WI38 (cell line): ENCODE results near the gene DERA.
"Not testable (repeated sequence)": the region's sequence is repeated elsewhere in the genome, so short reads cannot be mapped to it uniquely, and the experiment has no call there.

Experiments
- H3K4me3 ChIP-seq: 2 replicates; pipeline ENCODE4 v1.5.1; 2011; ENCODE audit warnings: low read depth, mild to moderate bottlenecking, control low read depth, low read length
- CTCF ChIP-seq: IDR thresholded peaks from 2 replicates; pipeline ENCODE4 v1.5.1; 2012; ENCODE audit warnings: low read depth, mild to moderate bottlenecking, control low read depth, low read length

DERA gene

GRCh38 chr12:15942475-15942874, 31.3 kb downstream of the DERA start:
- TF ChIP-seq CTCF: no peak

DNA sequence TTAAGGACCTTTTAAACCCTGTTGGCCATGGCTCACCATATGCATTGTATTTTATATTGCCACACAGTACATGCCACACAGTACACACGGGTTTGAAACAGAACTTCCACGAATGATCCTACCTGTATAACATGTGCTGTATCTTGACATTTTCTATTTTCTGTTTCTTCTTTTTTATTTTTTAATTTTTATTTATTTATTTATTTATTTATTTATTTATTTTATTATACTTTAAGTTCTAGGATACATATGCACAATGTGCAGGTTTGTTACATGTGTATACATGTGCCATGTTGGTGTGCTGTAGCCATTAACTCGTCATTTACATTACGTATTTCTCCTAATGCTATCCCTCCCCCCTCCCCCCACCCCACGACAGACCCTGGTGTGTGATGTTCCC, 32.4 kb downstream of the DERA start:
- H3K4me3 ChIP-seq: not testable (repeated sequence)

More at GRCh38 chr12:15942475-15942874, 31.3 kb downstream of the DERA start:
- no peak overlapping the region for H3K4me3 ChIP-seq

- not testable (repeated sequence) for H3K4me3 ChIP-seq
Observed at GRCh38 chr12:15948461-15948860, 37.3 kb downstream of the DERA start.

DNA sequence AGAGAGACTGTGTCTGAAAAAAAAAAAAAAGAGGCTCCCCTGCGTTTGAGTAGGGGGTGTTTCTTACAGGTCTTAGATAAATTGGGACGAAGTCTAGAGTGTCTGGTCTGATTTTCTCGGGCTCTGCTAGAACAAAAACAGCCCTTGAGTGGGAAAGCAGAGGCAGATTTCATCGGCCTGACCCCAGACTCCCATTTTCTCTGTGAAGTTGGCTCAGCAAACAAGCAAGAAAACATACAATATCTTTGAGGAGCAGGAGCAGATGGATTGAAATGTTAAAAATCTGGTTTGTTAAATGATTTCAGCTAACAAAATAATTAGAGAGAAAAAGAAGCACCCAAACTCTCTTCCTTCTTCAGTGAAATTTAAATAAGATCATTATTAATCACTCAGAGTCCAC, 44.1 kb downstream of the DERA start:
- H3K4me3 ChIP-seq: no peak overlapping the region
- TF ChIP-seq CTCF: no peak

DNA sequence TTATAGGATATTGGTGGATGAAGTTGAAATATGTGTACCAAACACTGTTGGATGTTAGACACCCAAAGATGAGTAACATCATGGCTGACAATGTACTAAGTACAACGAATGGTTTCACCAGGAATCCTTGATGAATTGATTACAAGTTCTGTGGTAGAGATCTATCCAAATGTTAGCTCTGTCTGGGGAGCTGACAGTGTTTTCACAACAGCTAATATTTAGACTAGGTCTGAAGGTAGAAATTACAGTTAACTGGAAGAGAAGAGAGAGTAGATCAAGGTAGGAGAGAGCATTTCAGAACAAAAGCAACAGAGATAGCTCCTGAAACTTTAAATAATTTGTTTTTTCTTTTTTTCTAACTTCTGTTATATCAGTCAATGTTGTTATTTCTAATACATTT, 44.9 kb downstream of the DERA start:
- no peak overlapping the region for H3K4me3 ChIP-seq

GRCh38 chr12:15956413-15957185, 45.5 kb downstream of the DERA start:
- H3K4me3 ChIP-seq: no peak overlapping the region
- no peak for TF ChIP-seq CTCF

More for the DNA sequence above, 44.9 kb downstream of the DERA start:
- TF ChIP-seq CTCF: no peak

GRCh38 chr12:15962760-15963159, 51.6 kb downstream of the DERA start:
- TF ChIP-seq CTCF: no peak
- H3K4me3 ChIP-seq: no peak overlapping the region

- no peak for TF ChIP-seq CTCF
- H3K4me3 ChIP-seq: no peak overlapping the region
Observed at GRCh38 chr12:15963271-15963670, 52.1 kb downstream of the DERA start.
